HEK293 (cell line): Measurements from ENCODE around the gene PTGER3.

Experiments
- SETDB1 ChIP-seq: IDR thresholded peaks from one replicate; pipeline ENCODE4 v1.6.1; 2017; ENCODE audit warnings: mild to moderate bottlenecking, low read length, moderate library complexity, mixed read lengths; ENCODE audit not compliant: insufficient read length
- YY1 ChIP-seq: fragments of 450-650 bp; formaldehyde crosslinking; IDR thresholded peaks from 2 replicates; pipeline ENCODE4 v1.5.1; 2018; ENCODE audit warnings: missing biosample characterization, missing genetic modification characterization
- ZBTB1 ChIP-seq: fragments of 450-650 bp; formaldehyde crosslinking; IDR thresholded peaks from 2 replicates; pipeline ENCODE4 v1.5.1; 2016; ENCODE audit warnings: missing biosample characterization, missing genetic modification characterization
- ZNF18 ChIP-seq: fragments of 450-650 bp; formaldehyde crosslinking; IDR thresholded peaks from 2 replicates; pipeline ENCODE4 v1.5.1; 2016; ENCODE audit warnings: missing biosample characterization, missing genetic modification characterization
- ZNF324 ChIP-seq: fragments of 450-650 bp; formaldehyde crosslinking; IDR thresholded peaks from 2 replicates; pipeline ENCODE4 v1.5.1; 2016; ENCODE audit warnings: missing biosample characterization, missing genetic modification characterization
- ZNF747 ChIP-seq: fragments of 450-650 bp; formaldehyde crosslinking; IDR thresholded peaks from 2 replicates; pipeline ENCODE4 v1.5.1; 2016; ENCODE audit warnings: missing biosample characterization, missing genetic modification characterization
- TF ChIP-seq, protein P1 (sequence below): fragments of 450-650 bp; formaldehyde crosslinking; IDR thresholded peaks from 2 replicates; pipeline ENCODE4 v1.5.1; 2016; ENCODE audit warnings: missing biosample characterization, missing genetic modification characterization, low read depth
- TF ChIP-seq, protein P2 (sequence below): fragments of 450-650 bp; formaldehyde crosslinking; IDR thresholded peaks from 2 replicates; pipeline ENCODE4 v1.5.1; 2016; ENCODE audit warnings: missing biosample characterization, missing genetic modification characterization
- TF ChIP-seq, protein P3 (sequence below): fragments of 450-650 bp; formaldehyde crosslinking; IDR thresholded peaks from 2 replicates; pipeline ENCODE4 v1.5.1; 2016; ENCODE audit warnings: missing biosample characterization, missing genetic modification characterization

- TF ChIP-seq, protein P1, sequence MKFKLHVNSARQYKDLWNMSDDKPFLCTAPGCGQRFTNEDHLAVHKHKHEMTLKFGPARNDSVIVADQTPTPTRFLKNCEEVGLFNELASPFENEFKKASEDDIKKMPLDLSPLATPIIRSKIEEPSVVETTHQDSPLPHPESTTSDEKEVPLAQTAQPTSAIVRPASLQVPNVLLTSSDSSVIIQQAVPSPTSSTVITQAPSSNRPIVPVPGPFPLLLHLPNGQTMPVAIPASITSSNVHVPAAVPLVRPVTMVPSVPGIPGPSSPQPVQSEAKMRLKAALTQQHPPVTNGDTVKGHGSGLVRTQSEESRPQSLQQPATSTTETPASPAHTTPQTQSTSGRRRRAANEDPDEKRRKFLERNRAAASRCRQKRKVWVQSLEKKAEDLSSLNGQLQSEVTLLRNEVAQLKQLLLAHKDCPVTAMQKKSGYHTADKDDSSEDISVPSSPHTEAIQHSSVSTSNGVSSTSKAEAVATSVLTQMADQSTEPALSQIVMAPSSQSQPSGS = no peak
- TF ChIP-seq, protein P2, sequence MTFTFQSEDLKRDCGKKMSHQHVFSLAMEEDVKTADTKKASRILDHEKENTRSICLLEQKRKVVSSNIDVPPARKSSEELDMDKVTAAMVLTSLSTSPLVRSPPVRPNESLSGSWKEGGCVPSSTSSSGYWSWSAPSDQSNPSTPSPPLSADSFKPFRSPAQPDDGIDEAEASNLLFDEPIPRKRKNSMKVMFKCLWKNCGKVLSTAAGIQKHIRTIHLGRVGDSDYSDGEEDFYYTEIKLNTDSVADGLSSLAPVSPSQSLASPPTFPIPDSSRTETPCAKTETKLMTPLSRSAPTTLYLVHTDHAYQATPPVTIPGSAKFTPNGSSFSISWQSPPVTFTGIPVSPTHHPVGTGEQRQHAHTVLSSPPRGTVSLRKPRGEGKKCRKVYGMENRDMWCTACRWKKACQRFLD (tag by site-specific recombination) = no peak
- TF ChIP-seq ZNF747 (tag by site-specific recombination) (no peak), YY1 (tag by site-specific recombination) (no peak), ZBTB1 (no peak), ZNF18 (tag by site-specific recombination) (no peak), SETDB1 (no peak), ZNF324 (no peak)
- TF ChIP-seq, protein P3, sequence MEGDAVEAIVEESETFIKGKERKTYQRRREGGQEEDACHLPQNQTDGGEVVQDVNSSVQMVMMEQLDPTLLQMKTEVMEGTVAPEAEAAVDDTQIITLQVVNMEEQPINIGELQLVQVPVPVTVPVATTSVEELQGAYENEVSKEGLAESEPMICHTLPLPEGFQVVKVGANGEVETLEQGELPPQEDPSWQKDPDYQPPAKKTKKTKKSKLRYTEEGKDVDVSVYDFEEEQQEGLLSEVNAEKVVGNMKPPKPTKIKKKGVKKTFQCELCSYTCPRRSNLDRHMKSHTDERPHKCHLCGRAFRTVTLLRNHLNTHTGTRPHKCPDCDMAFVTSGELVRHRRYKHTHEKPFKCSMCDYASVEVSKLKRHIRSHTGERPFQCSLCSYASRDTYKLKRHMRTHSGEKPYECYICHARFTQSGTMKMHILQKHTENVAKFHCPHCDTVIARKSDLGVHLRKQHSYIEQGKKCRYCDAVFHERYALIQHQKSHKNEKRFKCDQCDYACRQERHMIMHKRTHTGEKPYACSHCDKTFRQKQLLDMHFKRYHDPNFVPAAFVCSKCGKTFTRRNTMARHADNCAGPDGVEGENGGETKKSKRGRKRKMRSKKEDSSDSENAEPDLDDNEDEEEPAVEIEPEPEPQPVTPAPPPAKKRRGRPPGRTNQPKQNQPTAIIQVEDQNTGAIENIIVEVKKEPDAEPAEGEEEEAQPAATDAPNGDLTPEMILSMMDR (tag by site-specific recombination) = no peak
Observed at GRCh38 chr1:70987497-70987896, 60.1 kb downstream of the PTGER3 start.
